Activated CD4-positive, alpha-beta memory T cell treated with anti-CD3 and anti-CD28 coated beads, Interleukin-2, amount 10 ng/mL, durations not matched to agents 7 days and 5 days (primary cell): ENCODE results near the gene JAML. TPM values are rescaled to one million over a fixed set of nuclear protein-coding genes. Genes with fewer than 3 reads are reported as not detected.

ENCODE experiments used
- CTCF ChIA-PET: fragments of 350-600 bp; sonication (Branson Sonifier 250); formaldehyde crosslinking; loops from one replicate; lab custom pipeline; 2021; ENCODE audit warnings: antibody characterized with exemption, inconsistent platforms; lab: Charles Lee
- POLR2A ChIA-PET: fragments of 350-600 bp; sonication (Branson Sonifier 250); formaldehyde crosslinking; loops from one replicate; lab custom pipeline; 2021; ENCODE audit warnings: antibody characterized with exemption; lab: Charles Lee
- DNase-seq: peaks from one replicate; pipeline ENCODE4 v3.0.0-alpha.2; 2020
- H3K27ac Mint-ChIP-seq: one replicate; pipeline ENCODE4 v1.8.0; 2021; ENCODE audit warnings: mild to moderate bottlenecking, mixed read lengths
- H3K27me3 Mint-ChIP-seq: one replicate; pipeline ENCODE4 v1.8.0; 2021; ENCODE audit warnings: mixed read lengths
- H3K36me3 Mint-ChIP-seq: one replicate; pipeline ENCODE4 v1.8.0; 2021; ENCODE audit warnings: low read depth, mixed read lengths
- H3K4me1 Mint-ChIP-seq: one replicate; pipeline ENCODE4 v1.8.0; 2021; ENCODE audit warnings: mixed read lengths
- H3K4me3 Mint-ChIP-seq: one replicate; pipeline ENCODE4 v1.8.0; 2021; ENCODE audit warnings: mild to moderate bottlenecking, mixed read lengths
- H3K9me3 Mint-ChIP-seq: one replicate; pipeline ENCODE4 v1.8.0; 2021; ENCODE audit warnings: mixed read lengths
- total RNA-seq, 2 experiments: library from RNA; stranded (reverse); gene quantifications; one replicate each; pipeline ENCODE4 v1.2.3, GENCODE V29; 2021

The JAML gene
- total RNA-seq, 2 experiments from 2014 or later, result 102 to 103 TPM

GRCh38 chr11:118258410-118258809 is 33.6 kb upstream of the JAML start:
- Mint-ChIP-seq H3K27me3 (no peaks in the 10 kb centered on the region), H3K9me3 (no peaks in the 10 kb centered on the region), H3K4me3 (no peak overlapping the region), H3K4me1 (peaks cover 23% of the 10 kb centered on the region), H3K36me3 (peaks cover 11% of the 10 kb centered on the region), H3K27ac (no peak overlapping the region)
- CTCF ChIA-PET, result interaction anchor here (0.6 to 3.7 kb wide), 5 partner anchors 12 to 59 kb away, joined by 3 to 31 read pairs (median 4); no protein-coding TSS in a partner anchor
- POLR2A ChIA-PET, result interaction anchor here (1.0 to 1.3 kb wide), 2 partner anchors 34 to 46 kb away, joined by 3 read pairs; partner anchors contain the start of genes CD3E and JAML
- no peak for DNase-seq

DNA sequence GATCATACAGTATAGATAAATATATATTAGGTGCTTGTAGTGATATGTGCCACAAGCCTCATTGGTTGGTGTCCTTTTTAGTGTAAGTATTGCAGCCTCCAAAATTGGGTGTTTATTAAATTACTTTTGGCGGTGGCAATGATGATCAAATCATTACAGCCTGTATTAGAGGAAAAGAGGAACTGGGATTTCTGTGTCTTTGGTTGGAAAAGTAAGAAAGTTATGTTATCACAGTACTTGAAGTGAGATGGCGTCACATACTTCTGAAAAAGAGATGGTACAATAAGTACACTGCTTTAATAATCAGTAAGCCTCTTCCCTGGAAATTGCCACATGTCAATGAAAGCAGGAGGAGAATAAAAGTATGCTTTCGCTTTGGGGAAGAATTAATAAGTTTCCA is 27.9 kb upstream of the JAML start:
- Mint-ChIP-seq H3K9me3 (no peaks in the 10 kb centered on the region), H3K36me3 (peaks cover 14% of the 10 kb centered on the region), H3K4me1 (peaks cover 37% of the 10 kb centered on the region), H3K4me3 (peak overlapping the region; percentile 93), H3K27ac (no peak overlapping the region), H3K27me3 (no peaks in the 10 kb centered on the region)
- DNase-seq, result no peak
- CTCF ChIA-PET, result interaction anchor here (0.6 to 3.6 kb wide), 5 partner anchors 11 to 200 kb away, joined by 3 to 34 read pairs (median 3); partner anchors contain the start of genes JAML and MPZL2
- POLR2A ChIA-PET, result interaction anchor here (0.9 to 4.1 kb wide), 22 partner anchors 9 to 107 kb away, joined by 3 to 54 read pairs (median 6); partner anchors contain the start of genes CD3D, CD3E, CD3G and JAML

DNA sequence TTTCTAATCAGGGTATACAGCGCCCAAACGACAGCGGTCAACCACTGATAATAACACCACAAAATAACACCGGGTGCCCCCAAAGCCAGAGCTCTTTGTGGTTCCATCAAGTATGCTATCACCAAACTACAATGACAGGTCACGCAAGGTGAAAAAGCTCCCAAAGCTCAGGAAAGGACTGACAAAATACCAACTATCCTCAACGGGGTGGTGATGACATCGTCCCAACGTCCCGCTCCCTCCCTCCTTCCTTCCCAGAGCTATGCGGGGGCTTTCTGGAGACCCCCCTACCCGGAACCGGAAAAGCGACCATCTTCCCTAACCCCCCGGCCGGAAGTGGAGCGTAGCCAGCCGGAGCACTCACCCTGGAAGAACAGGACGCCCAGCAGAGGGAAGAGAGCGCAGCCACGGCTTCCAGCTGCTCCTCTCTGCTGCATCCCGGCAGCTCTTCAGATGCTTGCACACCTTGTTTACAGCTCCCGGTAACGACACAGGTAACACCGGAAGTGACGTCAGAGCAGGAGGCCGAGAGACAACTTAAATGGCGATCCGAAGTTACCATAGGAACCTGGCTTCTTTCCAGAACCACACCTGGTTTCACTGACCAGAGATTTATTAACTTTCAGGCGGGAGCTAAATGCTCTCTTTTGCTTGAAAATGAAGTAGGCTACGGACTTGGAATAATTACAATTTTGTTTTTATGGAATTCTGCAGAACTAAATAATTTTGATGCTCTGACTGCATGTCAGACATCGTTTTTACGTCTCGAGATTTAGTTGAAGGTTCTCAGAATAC is 27.2 kb upstream of the JAML start, which contains the start of gene MPZL3:
TSS of gene MPZL3 (minus strand) at position 508 of the 795 bp plus-strand sequence. CDS start at position 437, 71 bp downstream.
- CTCF ChIA-PET, result interaction anchor here (0.9 to 3.6 kb wide), 8 partner anchors 10 to 90 kb away, joined by 3 to 34 read pairs (median 3); partner anchors contain the start of genes CD3D, JAML and MPZL2
- Mint-ChIP-seq H3K36me3 (peaks cover 17% of the 10 kb centered on the region), H3K4me3 (peak within 1 kb of the TSS; percentile 93), H3K27me3 (no peaks in the 10 kb centered on the region), H3K9me3 (no peaks in the 10 kb centered on the region), H3K4me1 (peaks cover 44% of the 10 kb centered on the region), H3K27ac (peak within 1 kb of the TSS; percentile 93)
- POLR2A ChIA-PET, result interaction anchor here (0.8 to 4.1 kb wide), 27 partner anchors 9 to 321 kb away, joined by 3 to 54 read pairs (median 6); partner anchors contain the start of genes ARCN1, CD3D, CD3E and CD3G
- DNase-seq, result peak; percentile 82

DNA sequence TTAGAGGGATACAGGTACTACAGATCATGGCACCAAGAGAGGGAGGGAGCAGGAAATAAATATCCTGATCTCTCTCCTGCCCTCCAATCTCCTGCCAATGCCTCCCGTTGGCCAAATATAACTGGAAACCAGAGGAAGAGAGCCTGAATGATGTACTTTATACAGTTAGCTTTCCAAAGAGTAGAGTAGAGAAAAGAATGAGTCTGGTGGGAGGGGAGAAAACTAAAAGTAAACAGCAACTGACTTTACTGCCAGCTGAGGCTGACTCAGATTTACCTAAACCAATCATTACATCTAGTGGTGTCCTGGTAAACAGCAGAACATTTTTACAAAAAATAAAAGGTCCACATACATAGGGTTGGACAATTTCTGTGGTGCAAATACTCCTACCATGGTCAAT is 22.2 kb upstream of the JAML start:
- peak overlapping the region; percentile 3 for H3K4me3 Mint-ChIP-seq
- H3K4me1 Mint-ChIP-seq, result peaks cover 78% of the 10 kb centered on the region
- H3K27ac Mint-ChIP-seq, result peak overlapping the region; percentile 81
- no peaks in the 10 kb centered on the region for H3K9me3 Mint-ChIP-seq
- peaks cover 45% of the 10 kb centered on the region for H3K36me3 Mint-ChIP-seq
- CTCF ChIA-PET, result interaction anchor here (0.6 to 2.8 kb wide), 10 partner anchors 9 to 238 kb away, joined by 3 to 30 read pairs (median 4); partner anchors contain the start of genes CD3D and JAML
- POLR2A ChIA-PET, result interaction anchor here (1.0 to 2.8 kb wide), 12 partner anchors 8 to 188 kb away, joined by 3 to 19 read pairs (median 5); partner anchors contain the start of genes CD3E and JAML
- no peaks in the 10 kb centered on the region for H3K27me3 Mint-ChIP-seq
- no peak for DNase-seq

GRCh38 chr11:118245936-118246562 is 21.2 kb upstream of the JAML start:
- Mint-ChIP-seq H3K4me3 (no peak overlapping the region), H3K27me3 (no peaks in the 10 kb centered on the region), H3K9me3 (no peaks in the 10 kb centered on the region), H3K27ac (peak overlapping the region; percentile 42), H3K4me1 (peaks cover 84% of the 10 kb centered on the region), H3K36me3 (peaks cover 50% of the 10 kb centered on the region)
- POLR2A ChIA-PET, result interaction anchor here (0.9 to 2.8 kb wide), 13 partner anchors 10 to 189 kb away, joined by 3 to 19 read pairs (median 5); partner anchors contain the start of genes CD3E and JAML
- no peak for DNase-seq
- CTCF ChIA-PET, result interaction anchor here (0.6 to 2.8 kb wide), 9 partner anchors 13 to 404 kb away, joined by 3 to 30 read pairs (median 4); partner anchors contain the start of gene JAML

GRCh38 chr11:118243993-118244762 is 19.4 kb upstream of the JAML start:
- Mint-ChIP-seq H3K4me3 (no peak overlapping the region), H3K27me3 (no peaks in the 10 kb centered on the region), H3K4me1 (peaks cover 87% of the 10 kb centered on the region), H3K27ac (peak overlapping the region; percentile 65), H3K36me3 (peaks cover 51% of the 10 kb centered on the region), H3K9me3 (no peaks in the 10 kb centered on the region)
- ChIA-PET CTCF (interaction anchor here (1.0 to 1.6 kb wide), 4 partner anchors 19 to 51 kb away, joined by 3 to 7 read pairs (median 4); partner anchors contain the start of gene JAML), POLR2A (interaction anchor here (0.7 to 1.7 kb wide), 5 partner anchors 17 to 62 kb away, joined by 3 to 6 read pairs (median 5); no protein-coding TSS in a partner anchor)
- DNase-seq, result no peak

GRCh38 chr11:118243161-118243560 is 18.4 kb upstream of the JAML start:
- ChIA-PET POLR2A (interaction anchor here (2.8 to 5.6 kb wide), 6 partner anchors 9 to 98 kb away, joined by 12 to 96 read pairs (median 48); partner anchors contain the start of genes CD3D, CD3G, JAML and MPZL3), CTCF (interaction anchor here (1.5 to 3.4 kb wide), 2 partner anchors 18 to 41 kb away, joined by 3 to 13 read pairs (median 7); partner anchors contain the start of gene JAML)
- H3K27me3 Mint-ChIP-seq, result no peaks in the 10 kb centered on the region
- no peaks in the 10 kb centered on the region for H3K9me3 Mint-ChIP-seq
- peaks cover 58% of the 10 kb centered on the region for H3K36me3 Mint-ChIP-seq
- DNase-seq, result no peak
- peaks cover 91% of the 10 kb centered on the region for H3K4me1 Mint-ChIP-seq
- H3K27ac Mint-ChIP-seq, result peak overlapping the region; percentile 70
- no peak overlapping the region for H3K4me3 Mint-ChIP-seq

- Mint-ChIP-seq H3K4me3 (peak overlapping the region; percentile 67), H3K36me3 (peaks cover 64% of the 10 kb centered on the region), H3K27me3 (no peaks in the 10 kb centered on the region), H3K9me3 (no peaks in the 10 kb centered on the region), H3K4me1 (peaks cover 90% of the 10 kb centered on the region), H3K27ac (peak overlapping the region; percentile 93)
- CTCF ChIA-PET, result interaction anchor here (0.8 to 4.1 kb wide), 9 partner anchors 10 to 63 kb away, joined by 3 to 43 read pairs (median 3); partner anchors contain the start of genes CD3E, JAML and MPZL3
- no peak for DNase-seq
- POLR2A ChIA-PET, result interaction anchor here (0.6 to 5.6 kb wide), 16 partner anchors 10 to 104 kb away, joined by 3 to 96 read pairs (median 8); partner anchors contain the start of genes CD3D, CD3G, JAML and MPZL3
Measured at GRCh38 chr11:118241764-118242098, 16.9 kb upstream of the JAML start.

DNA sequence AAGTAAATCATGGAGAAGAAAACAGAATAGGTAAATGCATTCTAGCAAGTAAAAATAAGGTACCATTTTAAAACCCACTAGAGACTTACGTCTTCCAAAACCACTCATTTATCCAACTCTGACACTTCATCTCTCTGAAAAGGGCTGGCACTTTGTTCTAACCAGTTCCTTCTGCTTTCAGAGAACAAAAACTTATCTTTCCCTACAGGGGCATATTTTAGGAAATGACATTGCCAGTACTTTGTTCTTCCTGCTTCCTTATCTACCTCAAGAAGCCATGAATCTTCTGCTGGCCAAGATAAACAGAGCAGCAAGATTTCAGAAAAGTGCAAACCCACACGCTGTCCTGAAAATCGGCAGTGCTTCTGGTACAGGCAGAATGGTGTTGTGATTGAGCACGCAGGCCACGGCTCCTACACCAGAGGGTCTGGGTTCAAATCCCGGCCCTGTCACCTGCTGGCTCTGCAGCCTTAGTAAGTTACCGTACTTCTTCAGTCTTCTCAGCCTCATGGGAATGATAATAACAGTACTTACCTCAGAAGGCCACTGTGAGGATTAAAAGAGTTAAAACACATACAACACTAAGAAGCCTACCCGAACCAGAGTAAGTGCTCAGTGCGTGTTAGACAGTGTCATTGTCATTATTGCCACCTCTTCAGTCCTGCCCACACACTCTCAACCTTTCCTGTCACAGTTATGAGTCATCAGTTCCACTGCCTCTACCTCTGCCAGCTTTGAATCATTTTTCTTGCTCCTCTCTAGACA is 16.4 kb upstream of the JAML start:
- peak overlapping the region; percentile 93 for H3K27ac Mint-ChIP-seq
- POLR2A ChIA-PET, result interaction anchor here (0.8 to 5.6 kb wide), 18 partner anchors 11 to 107 kb away, joined by 3 to 96 read pairs (median 8); partner anchors contain the start of genes CD3D, CD3G, JAML and MPZL3
- peak overlapping the region; percentile 67 for H3K4me3 Mint-ChIP-seq
- DNase-seq, result peak; percentile 74
- no peaks in the 10 kb centered on the region for H3K27me3 Mint-ChIP-seq
- CTCF ChIA-PET, result interaction anchor here (0.9 to 4.1 kb wide), 10 partner anchors 11 to 64 kb away, joined by 3 to 43 read pairs (median 3); partner anchors contain the start of genes CD3E and MPZL3
- peaks cover 90% of the 10 kb centered on the region for H3K4me1 Mint-ChIP-seq
- peaks cover 68% of the 10 kb centered on the region for H3K36me3 Mint-ChIP-seq
- no peaks in the 10 kb centered on the region for H3K9me3 Mint-ChIP-seq

GRCh38 chr11:118239509-118240205 is 14.8 kb upstream of the JAML start:
- POLR2A ChIA-PET, result interaction anchor here (0.8 to 5.6 kb wide), 18 partner anchors 8 to 120 kb away, joined by 3 to 96 read pairs (median 4); partner anchors contain the start of genes CD3D, CD3G, JAML and MPZL3
- H3K4me3 Mint-ChIP-seq, result peak overlapping the region; percentile 67
- H3K27me3 Mint-ChIP-seq, result no peaks in the 10 kb centered on the region

More at GRCh38 chr11:118239509-118240205, 14.8 kb upstream of the JAML start:
- H3K4me1 Mint-ChIP-seq, result peaks cover 85% of the 10 kb centered on the region
- peak overlapping the region; percentile 93 for H3K27ac Mint-ChIP-seq
- no peaks in the 10 kb centered on the region for H3K9me3 Mint-ChIP-seq
- peaks cover 73% of the 10 kb centered on the region for H3K36me3 Mint-ChIP-seq
- CTCF ChIA-PET, result interaction anchor here (1.2 to 4.1 kb wide), 8 partner anchors 11 to 56 kb away, joined by 3 to 43 read pairs (median 6); partner anchors contain the start of genes JAML and MPZL3
- DNase-seq, result no peak
